HG03045 (cell line): ENCODE results near the gene NEURL1B.
"Not testable (repeated sequence)": the region's sequence is repeated elsewhere in the genome, so short reads cannot be mapped to it uniquely, and the experiment has no call there.

Experiments used
- ATAC-seq: cut with Tn5 transposase; IDR thresholded peaks from one replicate; pipeline ENCODE4 v1.9.1; 2021; ENCODE audit warnings: mild to moderate bottlenecking, moderate library complexity; ENCODE audit not compliant: unreplicated experiment

The NEURL1B gene

GRCh38 chr5:172647352-172648012, 6.4 kb downstream of the NEURL1B start:
- ATAC-seq, result no peak

GRCh38 chr5:172648013-172648381, 6.9 kb downstream of the NEURL1B start:
- ATAC-seq, result no peak

GRCh38 chr5:172648755-172649154, 7.7 kb downstream of the NEURL1B start:
- no peak for ATAC-seq

GRCh38 chr5:172656496-172656895, 15.4 kb downstream of the NEURL1B start:
- not testable (repeated sequence) for ATAC-seq

GRCh38 chr5:172657524-172658233, 16.6 kb downstream of the NEURL1B start:
- not testable (repeated sequence) for ATAC-seq

DNA sequence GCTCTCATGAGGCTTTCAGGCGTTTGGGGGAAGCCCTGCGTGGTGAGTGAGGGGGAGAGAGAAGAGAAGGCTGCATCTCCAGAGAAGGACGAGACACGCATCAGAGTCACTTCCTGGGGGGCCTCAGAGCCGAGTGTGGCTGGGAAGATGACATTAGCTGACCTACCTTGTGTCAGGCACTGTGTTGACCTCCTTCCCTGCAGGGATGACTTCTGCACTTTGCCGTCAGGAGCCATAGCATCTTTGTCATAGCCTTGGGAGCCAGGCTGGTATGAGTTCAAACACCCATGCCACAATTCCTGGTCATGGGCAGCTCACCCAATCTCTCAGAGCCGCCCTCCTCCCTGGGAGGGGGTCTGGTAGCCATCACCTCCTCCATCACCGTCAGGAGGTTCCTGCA, 17.3 kb downstream of the NEURL1B start:
- ATAC-seq, result no peak

- ATAC-seq, result no peak
These were observed 18.0 kb downstream of the NEURL1B start for GRCh38 chr5:172658961-172659501.

DNA sequence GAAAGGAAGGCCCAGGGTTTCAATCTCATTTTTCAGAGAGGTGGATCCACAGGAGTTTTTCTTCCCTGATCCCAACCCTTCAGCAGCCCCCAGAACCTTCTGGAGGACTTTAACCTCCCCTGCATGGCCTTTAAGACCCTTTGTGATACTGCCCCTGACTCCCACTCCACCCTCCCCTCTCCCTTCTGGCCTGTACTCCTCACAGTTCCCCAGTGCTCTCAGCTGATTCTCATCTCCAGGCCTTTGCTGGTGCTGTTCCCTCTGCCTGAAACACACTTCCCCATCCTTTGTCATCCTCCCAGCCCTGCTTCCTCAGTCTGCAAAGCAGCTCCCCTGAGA, 18.5 kb downstream of the NEURL1B start:
- ATAC-seq, result no peak

DNA sequence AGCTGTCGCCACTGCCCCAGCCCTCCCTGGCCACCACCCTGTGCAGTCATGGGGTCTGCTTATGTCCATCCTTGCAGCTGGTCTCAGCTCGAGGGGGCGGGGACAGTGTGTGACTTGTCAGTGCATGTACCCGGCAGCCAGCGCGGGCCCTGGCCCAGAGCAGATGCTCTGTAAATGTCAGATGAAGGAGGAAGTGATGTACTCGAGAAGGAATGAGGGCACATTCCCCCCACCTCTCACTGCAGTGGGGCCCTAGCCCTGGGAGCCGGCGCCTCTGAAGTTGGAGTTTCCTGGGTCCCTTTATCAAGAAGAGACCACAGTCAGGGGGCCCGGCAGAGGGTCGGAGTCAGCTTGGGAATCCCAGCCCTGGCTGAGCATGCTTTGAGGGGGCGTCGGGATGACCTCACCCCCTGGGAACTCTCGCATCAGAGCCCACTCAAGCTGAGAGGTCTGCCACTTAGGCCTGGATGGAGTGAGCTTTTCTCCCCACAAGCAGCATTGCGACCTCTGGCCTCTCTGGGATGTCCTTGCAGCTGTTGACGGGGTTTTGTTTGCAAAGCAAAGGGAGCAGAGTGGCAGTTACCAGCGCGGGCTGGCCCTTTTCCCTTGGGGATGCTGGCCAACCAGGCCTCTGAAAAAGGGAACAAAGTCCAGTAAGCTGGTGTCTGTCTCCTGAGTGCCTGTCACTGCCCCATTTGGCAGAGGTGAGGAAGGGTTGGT, 19.0 kb downstream of the NEURL1B start:
- ATAC-seq, result no peak

GRCh38 chr5:172660974-172661373, 19.9 kb downstream of the NEURL1B start:
- no peak for ATAC-seq

DNA sequence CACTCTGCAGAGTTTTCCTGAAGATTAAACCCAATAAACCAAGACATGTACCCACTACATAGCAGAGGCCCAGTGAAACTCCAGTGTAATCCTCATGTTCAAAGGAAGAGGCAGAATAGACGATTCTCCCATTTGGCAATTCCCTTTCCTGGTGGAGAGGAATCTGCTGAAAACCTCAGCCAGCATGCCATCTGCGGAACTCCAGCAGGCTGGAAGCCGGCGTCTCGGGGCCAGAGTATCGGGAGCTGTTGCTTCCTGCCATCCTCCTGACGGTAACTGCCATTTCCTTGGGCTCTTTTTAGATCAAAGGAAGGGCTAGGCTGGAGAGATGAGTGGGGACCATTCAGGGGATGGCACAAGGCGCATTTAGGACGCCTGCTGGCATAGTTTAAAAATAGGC, 20.5 kb downstream of the NEURL1B start:
- ATAC-seq, result no peak

GRCh38 chr5:172662596-172662995, 21.5 kb downstream of the NEURL1B start:
- ATAC-seq, result no peak

- ATAC-seq, result no peak
These were observed 23.0 kb downstream of the NEURL1B start for GRCh38 chr5:172664018-172664417.

DNA sequence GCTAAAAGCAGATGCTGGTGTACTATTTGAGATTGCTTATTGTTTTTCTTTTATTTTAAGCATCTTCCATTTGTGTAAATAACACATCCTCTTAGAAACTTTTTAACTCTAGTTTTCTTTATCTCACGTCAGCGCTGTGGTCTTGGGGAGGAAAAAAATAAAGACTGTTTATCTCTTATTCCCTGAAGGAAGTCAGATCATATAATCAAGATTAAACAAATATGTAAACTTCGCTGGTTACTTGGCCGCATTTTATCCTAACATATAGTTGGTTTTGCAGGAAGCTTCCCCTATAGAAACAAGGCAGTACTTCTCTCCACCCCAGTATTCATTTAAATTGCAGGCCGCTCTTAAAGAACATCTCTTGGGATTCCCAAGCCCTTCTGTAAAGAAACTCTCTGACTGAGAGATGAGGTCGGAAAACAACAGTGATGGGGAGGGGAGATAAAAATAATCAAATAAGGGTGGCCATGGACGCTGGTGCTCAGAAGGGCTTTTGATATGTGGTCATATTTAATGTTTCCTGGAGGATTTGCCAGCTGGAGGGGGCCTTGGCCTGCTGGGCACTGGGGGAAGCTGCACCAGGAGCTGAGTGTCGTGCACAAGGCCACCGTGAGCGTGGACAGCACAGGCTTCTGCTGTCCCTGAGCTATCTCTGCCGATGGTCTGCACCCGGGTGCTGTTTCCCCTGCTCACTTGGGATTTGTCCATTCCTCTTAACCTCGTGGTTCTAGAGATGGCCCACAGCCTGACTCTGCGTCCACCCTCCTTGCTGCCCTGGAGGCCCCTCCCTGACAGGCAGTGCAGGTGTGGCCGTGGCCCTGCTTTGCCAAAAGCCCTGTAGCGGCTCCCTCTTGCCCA, 23.8 kb downstream of the NEURL1B start:
- ATAC-seq, result no peak

DNA sequence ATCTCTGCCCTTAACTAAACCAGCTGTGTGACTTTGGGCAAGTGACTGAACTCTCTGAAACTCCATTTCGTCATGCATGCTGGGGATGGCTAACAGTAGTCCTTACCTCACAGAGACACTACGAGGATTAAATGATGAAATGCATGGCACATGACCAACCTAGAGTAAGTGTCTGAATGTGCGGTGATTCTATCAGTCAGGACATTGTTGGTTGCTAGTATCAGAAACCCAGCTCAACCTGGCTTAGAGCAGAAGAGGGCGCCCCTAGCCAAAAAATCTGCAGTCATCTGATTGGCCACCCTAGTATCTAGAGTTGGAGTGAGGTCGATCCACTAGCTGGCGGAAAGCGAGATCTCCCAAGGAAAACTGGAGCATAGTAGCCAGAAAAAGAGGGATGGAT, 25.2 kb downstream of the NEURL1B start:
- no peak for ATAC-seq

DNA sequence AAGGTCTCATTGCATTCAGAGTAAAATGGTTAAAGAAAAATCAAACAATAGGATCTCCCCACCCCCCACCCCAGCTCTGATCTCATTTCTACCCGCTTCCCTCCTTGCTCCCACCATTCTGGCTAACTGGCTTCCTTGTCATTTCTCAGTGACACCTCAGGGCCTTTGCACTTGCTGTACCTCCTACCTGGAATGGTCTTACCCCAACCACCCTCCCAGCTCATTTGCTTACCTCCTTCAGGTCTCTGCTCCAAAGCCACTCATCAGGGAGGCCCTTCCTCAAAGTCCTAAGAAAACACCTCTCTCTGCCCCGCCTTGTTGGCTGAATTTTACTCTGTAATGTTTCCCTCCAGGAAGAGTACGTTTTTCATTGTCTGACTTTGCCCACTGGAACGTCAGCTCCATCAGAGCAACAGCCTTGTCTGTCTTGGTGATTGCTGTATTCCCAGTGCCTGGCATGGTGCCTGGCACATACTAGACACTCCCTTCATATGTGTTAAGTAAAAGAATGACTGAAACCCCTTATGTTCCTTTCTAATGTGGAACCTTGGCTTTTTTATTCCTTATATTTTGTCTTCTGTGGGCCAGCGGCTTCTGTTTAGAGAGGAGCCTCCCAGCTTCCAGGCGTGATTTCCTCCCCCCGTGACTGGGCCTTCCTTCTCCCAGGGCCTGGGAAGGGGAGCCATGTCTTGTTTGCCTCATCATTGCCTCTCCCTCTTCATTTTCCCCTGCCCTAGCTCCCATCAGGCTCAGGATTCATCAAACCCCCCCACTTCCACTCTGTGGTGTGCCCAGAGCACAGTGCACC, 26.9 kb downstream of the NEURL1B start:
- no peak for ATAC-seq

GRCh38 chr5:172668594-172669071, 27.6 kb downstream of the NEURL1B start:
- ATAC-seq, result no peak

DNA sequence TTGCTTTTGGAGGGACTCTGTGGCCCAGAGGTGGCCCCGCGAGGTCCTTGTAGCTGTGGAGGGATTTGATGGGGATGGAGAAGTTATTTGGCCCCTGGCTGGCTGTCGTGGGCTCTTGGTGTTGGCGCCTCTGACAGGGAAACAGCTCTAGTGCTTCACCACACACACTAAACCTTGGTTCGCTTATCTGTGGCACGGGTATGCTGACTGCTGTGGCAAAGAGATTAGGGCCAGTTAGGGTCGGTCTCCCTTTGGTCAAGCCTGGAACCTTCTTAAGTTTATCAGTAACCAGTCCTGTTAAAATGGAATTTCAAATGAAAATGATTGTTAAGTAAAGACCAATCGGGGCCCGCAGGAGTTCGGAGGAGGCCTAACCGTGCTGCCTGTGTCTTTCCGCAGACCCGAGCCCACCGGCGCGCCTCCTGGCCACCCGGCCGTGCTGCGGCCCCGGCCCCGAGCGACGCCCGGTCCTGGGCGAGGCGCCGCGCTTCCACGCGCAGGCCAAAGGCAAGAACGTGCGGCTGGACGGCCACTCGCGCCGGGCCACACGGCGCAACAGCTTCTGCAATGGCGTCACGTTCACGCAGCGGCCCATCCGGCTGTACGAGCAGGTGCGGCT, 28.4 kb downstream of the NEURL1B start:
- ATAC-seq, result no peak

DNA sequence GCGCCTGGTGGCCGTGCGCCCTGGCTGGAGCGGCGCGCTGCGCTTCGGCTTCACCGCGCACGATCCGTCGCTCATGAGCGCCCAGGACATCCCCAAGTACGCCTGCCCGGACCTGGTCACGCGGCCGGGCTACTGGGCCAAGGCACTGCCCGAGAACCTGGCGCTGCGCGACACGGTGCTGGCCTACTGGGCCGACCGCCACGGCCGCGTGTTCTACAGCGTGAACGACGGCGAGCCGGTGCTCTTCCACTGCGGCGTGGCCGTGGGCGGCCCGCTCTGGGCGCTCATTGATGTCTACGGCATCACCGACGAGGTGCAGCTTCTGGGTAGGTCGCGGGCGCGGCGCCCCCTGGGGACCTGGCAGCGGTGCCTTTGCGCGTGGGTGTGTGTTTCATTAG, 28.9 kb downstream of the NEURL1B start:
- ATAC-seq, result no peak

- no peak for ATAC-seq
These were observed 29.4 kb downstream of the NEURL1B start for GRCh38 chr5:172670444-172670843.
